CD14-positive monocyte (primary cell): ENCODE data around the gene MAL. TPM values are rescaled to one million over a fixed set of nuclear protein-coding genes. Genes with fewer than 3 reads are reported as not detected.

Source experiments
- DNase-seq, 3 donors: peaks; one replicate each; pipeline ENCODE4 v3.0.0-alpha.2; 2011 to 2022
- H2AFZ ChIP-seq: 2 replicates; pipeline ENCODE4 v1.6.0; 2012; ENCODE audit warnings: mild to moderate bottlenecking, low read depth, low read length, inconsistent platforms; ENCODE audit not compliant: insufficient read depth, poor library complexity, severe bottlenecking
- H3K27ac ChIP-seq, 2 donors: 1 replicate in 1 of 2; 2 replicates in 1 of 2; pipeline ENCODE4 v1.5.1; 2012 to 2013; ENCODE audit warnings: low read length in 2 of 2, control low read depth in 1 of 2, inconsistent platforms in 1 of 2, low read depth in 1 of 2, mild to moderate bottlenecking in 1 of 2
- H3K27me3 ChIP-seq, 2 donors: one replicate each; pipeline versions ENCODE4 v1.6.0 to v1.6.1; 2011 to 2013; ENCODE audit warnings: low read length in 2 of 2; ENCODE audit not compliant: control insufficient read depth in 2 of 2, insufficient read depth in 2 of 2
- H3K36me3 ChIP-seq, 2 donors: replicated peaks in 1 of 2; 1 replicate in 1 of 2; 2 replicates in 1 of 2; pipeline versions ENCODE4 v1.5.1 to v1.6.1; 2012 to 2013; ENCODE audit warnings: low read length in 2 of 2, control low read depth in 1 of 2, inconsistent platforms in 1 of 2, mild to moderate bottlenecking in 1 of 2; ENCODE audit not compliant: insufficient read depth in 2 of 2, control insufficient read depth in 1 of 2
- H3K4me1 ChIP-seq, 2 donors: 1 replicate in 1 of 2; 2 replicates in 1 of 2; pipeline versions ENCODE4 v1.5.1 to v1.6.1; 2012 to 2013; ENCODE audit warnings: low read length in 2 of 2, control low read depth in 1 of 2, inconsistent platforms in 1 of 2, mild to moderate bottlenecking in 1 of 2, moderate library complexity in 1 of 2; ENCODE audit not compliant: insufficient read depth in 2 of 2, control insufficient read depth in 1 of 2
- H3K4me2 ChIP-seq: replicated peaks from 2 replicates; pipeline ENCODE3; 2012; ENCODE audit warnings: low read length, moderate library complexity, mild to moderate bottlenecking; ENCODE audit not compliant: poor library complexity, severe bottlenecking; ENCODE audit errors: extremely low read depth
- H3K4me3 ChIP-seq, 3 experiments: fragments of 200-600 bp in 1 of 3; sonication (generic) in 1 of 3; replicated peaks in 1 of 3; 1 replicate in 2 of 3; 2 replicates in 1 of 3; pipeline ENCODE4 v1.5.1; 2011 to 2013; ENCODE audit warnings: low read length in 3 of 3, mild to moderate bottlenecking in 3 of 3, control low read depth in 2 of 3, low read depth in 2 of 3, inconsistent platforms in 1 of 3, moderate library complexity in 1 of 3
- H3K79me2 ChIP-seq: 2 replicates; pipeline ENCODE4 v1.6.0; 2012; ENCODE audit warnings: mild to moderate bottlenecking, control low read depth, inconsistent platforms, low read length, moderate library complexity; ENCODE audit not compliant: insufficient read depth
- H3K9ac ChIP-seq: 2 replicates; pipeline ENCODE4 v1.6.0; 2017; ENCODE audit warnings: low read length, mild to moderate bottlenecking; ENCODE audit not compliant: insufficient read depth, poor library complexity, severe bottlenecking
- H3K9me3 ChIP-seq, 2 donors: replicated peaks in 1 of 2; 1 replicate in 1 of 2; 2 replicates in 1 of 2; pipeline versions ENCODE4 v1.5.1 to v1.6.1; 2012 to 2013; ENCODE audit warnings: low read length in 2 of 2, control low read depth in 1 of 2; ENCODE audit not compliant: control insufficient read depth in 1 of 2, insufficient read depth in 1 of 2
- H4K20me1 ChIP-seq: 2 replicates; pipeline ENCODE4 v1.6.0; 2012; ENCODE audit warnings: mild to moderate bottlenecking, low read length, control low read depth, moderate library complexity; ENCODE audit not compliant: insufficient read depth
- H3K27ac Mint-ChIP-seq, 7 donors: one replicate each; pipeline ENCODE4 v1.8.0; 2020; ENCODE audit warnings: mild to moderate bottlenecking in 7 of 7, mixed read lengths in 7 of 7, moderate library complexity in 6 of 7, inconsistent platforms in 2 of 7
- H3K27me3 Mint-ChIP-seq, 3 donors: one replicate each; pipeline ENCODE4 v1.8.0; 2021 to 2022; ENCODE audit warnings: low read depth in 3 of 3, mild to moderate bottlenecking in 3 of 3, mixed read lengths in 3 of 3, moderate library complexity in 3 of 3, inconsistent platforms in 1 of 3
- H3K36me3 Mint-ChIP-seq, 2 donors: one replicate each; pipeline ENCODE4 v1.8.0; 2020; ENCODE audit warnings: mixed read lengths in 2 of 2, inconsistent platforms in 1 of 2, mild to moderate bottlenecking in 1 of 2
- H3K4me1 Mint-ChIP-seq: one replicate; pipeline ENCODE4 v1.8.0; 2020; ENCODE audit warnings: mild to moderate bottlenecking, mixed read lengths
- H3K4me3 Mint-ChIP-seq, 2 donors: one replicate each; pipeline ENCODE4 v1.8.0; 2020; ENCODE audit warnings: mild to moderate bottlenecking in 2 of 2, mixed read lengths in 2 of 2, moderate library complexity in 1 of 2
- H3K9me3 Mint-ChIP-seq, 7 donors: one replicate each; pipeline ENCODE4 v1.8.0; 2020 to 2022; ENCODE audit warnings: mixed read lengths in 7 of 7, mild to moderate bottlenecking in 6 of 7, moderate library complexity in 6 of 7, inconsistent platforms in 2 of 7
- WGBS: methylation state at CpG from one replicate; pipeline ENCODE4 v1.1.5; 2013; ENCODE audit warnings: missing lambda C conversion rate; ENCODE audit not compliant: insufficient coverage; 5-methylcytosine and 5-hydroxymethylcytosine counted together
- intact Hi-C, 2 donors: fragments of 100-400 bp; cut with micrococcal nuclease; formaldehyde crosslinking; loops; one replicate each; pipeline versions ENCODE4 v1.15.0 to v1.15.1; 2023
- polyA minus RNA-seq: library from RNA; depleted of rRNA, polyadenylated mRNA; stranded (reverse); fragments of >200 nt; gene quantifications from 2 replicates; pipeline ENCODE4 v1.2.3, GENCODE V29; 2012
- polyA plus RNA-seq, 3 donors: library from polyadenylated mRNA; depleted of rRNA in 1 of 3; unstranded in 2 of 3; stranded (reverse) in 1 of 3; fragments of 300-500 nt in 2 of 3; fragments of >200 nt in 1 of 3; fragmentation: Illumina TruSeq in 2 of 3; gene quantifications; 1 replicate in 2 of 3; 2 replicates in 1 of 3; pipeline ENCODE4 v1.2.3, GENCODE V29; 2012 to 2021
- total RNA-seq, 12 experiments: library from RNA in 1 of 12; stranded (reverse) in 1 of 12; fragments of 120-200 nt in 1 of 12; gene quantifications; one replicate each; pipeline ENCODE4 v1.2.4 and lab custom pipeline; 2013 to 2026; ENCODE audit warnings: mixed read lengths in 6 of 12, inconsistent platforms in 1 of 12
- TF ChIP-seq, protein P1 (sequence below): fragments of 200-600 bp; IDR thresholded peaks from one replicate; pipeline ENCODE4 v1.8.0; 2022; ENCODE audit warnings: antibody characterized with exemption, mild to moderate bottlenecking

The MAL gene
- 0.08 TPM for total RNA-seq (2013)
- polyA plus RNA-seq (under 1 TPM in 2 of 3 donors, not detected in 1; 0.39 to 0.48 TPM), polyA minus RNA-seq (not detected in 2 replicates), total RNA-seq (lab: John Stamatoyannopoulos, UW) (0 to 0.12 (median 0) reads per million in 11 experiments)

DNA sequence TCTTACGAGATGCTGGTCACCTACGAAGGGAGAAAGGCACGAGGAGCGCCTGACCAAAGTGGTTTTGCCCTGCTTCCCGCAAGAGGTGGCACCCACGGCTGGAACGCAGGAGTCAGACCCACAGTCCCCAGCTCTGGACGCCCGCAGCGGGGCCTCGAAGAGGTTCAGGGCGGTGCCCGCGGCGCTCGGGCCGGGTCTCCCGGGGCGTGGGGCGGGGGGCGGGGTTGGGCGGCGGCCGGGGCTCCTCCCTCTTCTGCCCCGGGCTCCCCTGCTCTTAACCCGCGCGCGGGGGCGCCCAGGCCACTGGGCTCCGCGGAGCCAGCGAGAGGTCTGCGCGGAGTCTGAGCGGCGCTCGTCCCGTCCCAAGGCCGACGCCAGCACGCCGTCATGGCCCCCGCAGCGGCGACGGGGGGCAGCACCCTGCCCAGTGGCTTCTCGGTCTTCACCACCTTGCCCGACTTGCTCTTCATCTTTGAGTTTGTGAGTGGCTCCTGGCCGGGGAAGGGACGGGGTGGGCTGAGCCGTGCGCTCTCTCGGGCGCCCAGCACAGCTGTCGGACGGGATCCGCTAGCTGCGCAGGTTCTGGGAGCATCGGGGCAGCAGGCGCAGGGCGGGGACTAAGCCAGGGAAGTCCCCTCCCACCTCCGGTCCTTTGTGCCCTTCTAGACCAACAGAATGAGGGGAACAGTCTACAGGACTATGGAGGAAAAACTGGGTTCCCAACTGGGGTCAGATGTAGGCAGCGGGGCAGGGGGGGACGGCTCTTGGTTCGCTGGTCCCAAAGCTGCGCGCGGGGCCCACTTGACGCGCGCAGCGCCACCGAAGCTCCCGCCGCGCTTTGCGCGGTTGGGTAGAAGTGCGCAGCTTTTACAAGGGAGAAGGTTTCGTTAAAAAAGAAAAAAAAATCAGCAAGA is at the start of gene MAL:
Gene MAL (plus strand): TSS at position 303 of the 914 bp plus-strand sequence. CDS start 85 bp downstream, at position 388.
- intact Hi-C loops = no loop called here

DNA sequence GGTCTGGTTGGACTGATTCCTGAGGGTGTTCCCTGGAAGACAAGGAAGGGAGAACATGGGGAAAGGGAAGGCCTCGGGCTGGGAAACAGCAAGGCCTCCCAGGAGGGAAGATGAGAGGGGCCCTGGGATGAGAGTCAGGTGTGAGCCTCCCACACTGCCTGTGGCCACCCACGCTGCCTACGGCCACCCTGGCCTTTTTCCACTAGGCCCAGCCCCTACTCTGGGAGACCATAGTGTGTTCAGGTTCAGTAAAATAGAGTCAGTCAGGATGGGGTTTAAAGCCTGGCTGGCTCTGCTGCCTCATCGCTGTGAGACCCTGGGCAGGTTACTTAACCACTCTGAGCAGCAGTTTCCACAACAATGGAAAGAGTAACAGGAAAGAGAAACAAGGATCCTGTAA is 47.7 kb upstream of the MAL start:
- Mint-ChIP-seq H3K4me1 (no peaks in the 10 kb centered on the region), H3K27ac (no peak overlapping the region), H3K27me3 (peaks cover 3 to 6% (median 3%) of the 10 kb centered on the region in 3 donors), H3K36me3 (no peaks in the 10 kb centered on the region), H3K4me3 (no peak overlapping the region), H3K9me3 (peaks cover 0 to 2% (median 0%) of the 10 kb centered on the region in 7 donors)
- Histone ChIP-seq H2AFZ (no peak overlapping the region), H3K27me3 (no peaks in the 10 kb centered on the region), H3K36me3 (no peaks in the 10 kb centered on the region), H3K27ac (no peak overlapping the region), H3K79me2 (no peaks in the 10 kb centered on the region), H3K4me2 (no peak overlapping the region), H4K20me1 (no peaks in the 10 kb centered on the region), H3K4me1 (no peaks in the 10 kb centered on the region), H3K4me3 (no peak overlapping the region), H3K9me3 (no peaks in the 10 kb centered on the region), H3K9ac (no peak overlapping the region)
- intact Hi-C loops = loop anchor here in 1 of 2 donors (2.0 kb wide), 1 partner anchor 19 kb away; no protein-coding TSS in a partner anchor
- TF ChIP-seq, protein P1, sequence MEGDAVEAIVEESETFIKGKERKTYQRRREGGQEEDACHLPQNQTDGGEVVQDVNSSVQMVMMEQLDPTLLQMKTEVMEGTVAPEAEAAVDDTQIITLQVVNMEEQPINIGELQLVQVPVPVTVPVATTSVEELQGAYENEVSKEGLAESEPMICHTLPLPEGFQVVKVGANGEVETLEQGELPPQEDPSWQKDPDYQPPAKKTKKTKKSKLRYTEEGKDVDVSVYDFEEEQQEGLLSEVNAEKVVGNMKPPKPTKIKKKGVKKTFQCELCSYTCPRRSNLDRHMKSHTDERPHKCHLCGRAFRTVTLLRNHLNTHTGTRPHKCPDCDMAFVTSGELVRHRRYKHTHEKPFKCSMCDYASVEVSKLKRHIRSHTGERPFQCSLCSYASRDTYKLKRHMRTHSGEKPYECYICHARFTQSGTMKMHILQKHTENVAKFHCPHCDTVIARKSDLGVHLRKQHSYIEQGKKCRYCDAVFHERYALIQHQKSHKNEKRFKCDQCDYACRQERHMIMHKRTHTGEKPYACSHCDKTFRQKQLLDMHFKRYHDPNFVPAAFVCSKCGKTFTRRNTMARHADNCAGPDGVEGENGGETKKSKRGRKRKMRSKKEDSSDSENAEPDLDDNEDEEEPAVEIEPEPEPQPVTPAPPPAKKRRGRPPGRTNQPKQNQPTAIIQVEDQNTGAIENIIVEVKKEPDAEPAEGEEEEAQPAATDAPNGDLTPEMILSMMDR = no peak
- WGBS = 85% methylated on average over 1 of the region's 4 CpGs
- no peak for DNase-seq

More for the DNA sequence above, at the start of gene MAL:
- Histone ChIP-seq H3K79me2 (no peaks in the 10 kb centered on the region), H3K27ac (no peak within 1 kb of the TSS), H3K9ac (no peak within 1 kb of the TSS), H3K36me3 (no peaks in the 10 kb centered on the region), H4K20me1 (no peaks in the 10 kb centered on the region), H3K4me1 (peaks cover 5 to 7% of the 10 kb centered on the region in 2 donors), H3K4me2 (peak within 1 kb of the TSS; percentile 36), H3K9me3 (peaks cover 0 to 9% of the 10 kb centered on the region in 2 donors), H3K4me3 (no peak within 1 kb of the TSS), H2AFZ (peak within 1 kb of the TSS; percentile 17), H3K27me3 (peaks cover 19 to 54% of the 10 kb centered on the region in 2 donors)
- under 1% methylated on average over 75 of the region's 81 CpGs for WGBS
- Mint-ChIP-seq H3K27me3 (peaks cover 52 to 68% (median 58%) of the 10 kb centered on the region in 3 donors), H3K4me1 (peaks cover 13% of the 10 kb centered on the region), H3K27ac (no peak within 1 kb of the TSS), H3K9me3 (peaks cover 0 to 6% (median 0%) of the 10 kb centered on the region in 7 donors), H3K36me3 (no peaks in the 10 kb centered on the region), H3K4me3 (peak within 1 kb of the TSS; percentile 54 to 89)
- TF ChIP-seq, protein P1 = no peak
- DNase-seq = no peak
